Heart right ventricle (tissue), 16 donors: Measurements from ENCODE around the gene FARSA. TPM values are rescaled to one million over a fixed set of nuclear protein-coding genes. Genes with fewer than 3 reads are reported as not detected.
A peak's percentile ranks its signal among the peaks of the same experiment; 100 is the strongest.

Source experiments
- ATAC-seq, 8 donors: fragments of 200-7000 bp; cut with Tn5 transposase; one replicate each; pipeline ENCODE4 v1.9.1; 2020; ENCODE audit warnings: mild to moderate bottlenecking in 8 of 8, moderate library complexity in 8 of 8, moderate number of reproducible peaks in 1 of 8
- DNase-seq, 2 donors: peaks; one replicate each; pipeline ENCODE4 v3.0.0-alpha.2; 2020
- H3K27ac ChIP-seq, 10 donors: fragments of 200-600 bp; sonication (generic) in 2 of 10; one replicate each; pipeline versions ENCODE4 v1.5.0 to v1.8.0; 2020 to 2022; ENCODE audit warnings: mild to moderate bottlenecking in 3 of 10
- H3K27me3 ChIP-seq, 7 donors: fragments of 200-600 bp; one replicate each; pipeline ENCODE4 v1.8.0; 2021 to 2022; ENCODE audit warnings: mild to moderate bottlenecking in 2 of 7
- H3K36me3 ChIP-seq, 9 donors: fragments of 200-600 bp; sonication (generic) in 1 of 9; one replicate each; pipeline versions ENCODE4 v1.5.0 to v1.8.0; 2020 to 2022; ENCODE audit warnings: mild to moderate bottlenecking in 2 of 9
- H3K4me1 ChIP-seq, 9 donors: fragments of 200-600 bp; sonication (generic) in 1 of 9; one replicate each; pipeline versions ENCODE4 v1.5.0 to v1.8.0; 2020 to 2022; ENCODE audit warnings: mild to moderate bottlenecking in 4 of 9
- H3K4me3 ChIP-seq, 10 donors: fragments of 200-600 bp; sonication (generic) in 2 of 10; one replicate each; pipeline versions ENCODE4 v1.5.0 to v1.8.0; 2020 to 2022; ENCODE audit warnings: mild to moderate bottlenecking in 7 of 10, moderate library complexity in 2 of 10
- H3K9me3 ChIP-seq, 11 donors: fragments of 200-600 bp in 10 of 11; sonication (generic) in 2 of 11; one replicate each; pipeline versions ENCODE4 v1.5.0 to v1.8.0; 2013 to 2022; ENCODE audit warnings: mild to moderate bottlenecking in 2 of 11, control low read depth in 1 of 11, moderate library complexity in 1 of 11
- WGBS, 2 donors: extraction: QIAGEN DNeasy Blood & Tissue Kit; methylation state at CpG; one replicate each; pipeline ENCODE4 v1.1.7; 2013; ENCODE audit warnings: inconsistent platforms in 1 of 2; 5-methylcytosine and 5-hydroxymethylcytosine counted together
- intact Hi-C, 10 donors: fragments of 100-400 bp; cut with DNase I; formaldehyde crosslinking; loops; one replicate each; pipeline versions ENCODE4 v1.11.1 to v1.14.2; 2022
- polyA plus RNA-seq, 2 donors: library from polyadenylated mRNA; stranded (reverse); fragments of 200-250 nt; gene quantifications; one replicate each; pipeline ENCODE4 v1.2.3, GENCODE V29; 2013
- total RNA-seq, 10 donors: library from RNA; stranded (reverse); fragmentation: NEBNext Ultra II Directional in 3 of 10; extraction: Animal tissue kit (Norgen Biotek cat#: 25700) in 3 of 10; gene quantifications; one replicate each; pipeline versions ENCODE4 v1.2.1 to v1.2.4, GENCODE V29; 2021 to 2023
- TF ChIP-seq, protein P1 (sequence below), 9 donors: fragments of 200-600 bp; sonication (generic) in 2 of 9; IDR thresholded peaks; one replicate each; pipeline versions ENCODE4 v1.5.0 to v1.8.0; 2021 to 2022; ENCODE audit warnings: antibody characterized with exemption in 9 of 9, mild to moderate bottlenecking in 5 of 9, moderate library complexity in 1 of 9
- donor health status: Arrhythmogenic right ventricular cardiomyopathy.
- donor health status: ischemic (EF 13 %, LVEDD 7.1; RV severe dilation, severe dysfunction).
- donor health status: healthy with polysubstance abuse.
- donor health status: DM: no; HTN: yes; CAD: no.
- donor health status: DM: no; HTN: no; CAD: no.
- donor health status: ischemic (EF 25% LVEDD 6.9; RV normal size, moderate dysfunction).
- donor health status: ischemic (EF 25% LVEDD 5.7; RV mildly dilated, moderate dysfunction).
- donor health status: healthy.
- donor health status: DM: yes; HTN: yes; CAD: no.
- donor health status: Ischemic cardiomyopathy.
- donor health status: ischemic (EF 35%, LVEDD 5.7; RV mildly dilated, moderate dysfunction).
- donor health status: nonischemic (EF 11% LVEDD 7.7; RV severe dilation, severe dysfunction).
- donor health status: DM: yes; HTN: yes; CAD: no.
- donor health status: PGD.
- donor health status: ischemic (EF 29% LVEDD 5.4; RV normal size, mild dysfunction).
- donor health status: nonischemic (EF 23%, LVEDD 6.1; RV moderate dilation, normal function).

FARSA gene
- total and polyA plus RNA-seq, 12 donors, result 23.2 to 81.4 (median 38.5) TPM

DNA sequence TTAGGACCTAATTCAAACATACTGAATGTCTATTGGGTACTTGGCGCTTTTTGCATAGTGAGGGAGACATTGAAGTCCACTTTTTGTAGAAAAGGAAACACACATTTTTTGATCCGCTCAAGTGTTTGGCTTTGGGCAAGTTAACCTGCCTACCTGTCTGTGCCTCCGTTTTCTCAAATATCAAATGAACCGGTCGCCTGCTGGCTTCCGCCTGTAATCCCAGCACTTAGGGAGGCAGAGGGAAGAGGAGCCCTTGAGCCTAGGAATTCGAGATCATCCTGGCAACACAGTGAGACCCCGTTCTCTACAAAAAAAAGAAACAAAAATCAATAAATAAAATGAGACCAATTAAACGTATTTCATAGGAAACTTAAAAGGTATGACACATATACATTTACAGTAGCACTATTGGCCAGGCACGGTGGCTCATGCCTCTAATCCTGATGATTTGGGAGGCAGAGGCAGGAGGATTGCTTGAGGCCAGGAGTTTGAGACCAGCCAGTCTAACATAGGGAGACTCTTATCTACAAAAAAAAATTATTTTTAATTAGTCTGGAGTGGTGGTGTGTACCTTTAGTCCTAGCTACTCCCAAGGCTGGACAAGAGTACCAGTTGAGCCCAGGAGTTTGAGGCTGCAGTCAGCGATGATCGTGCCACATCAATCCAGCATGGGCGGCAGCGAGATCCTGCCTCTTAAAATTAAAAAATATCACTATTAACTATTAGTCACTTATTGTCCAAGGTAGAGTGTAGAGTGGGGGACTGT, 13.4 kb upstream of the FARSA start:
- Histone ChIP-seq H3K4me1 (peaks cover 7 to 69% (median 28%) of the 10 kb centered on the region in 9 donors), H3K27ac (peak overlapping the region in 7 of 10 donors; percentile 94 to 98 (median 96)), H3K27me3 (no peaks in the 10 kb centered on the region), H3K4me3 (peak overlapping the region; percentile 83 to 97 (median 92)), H3K36me3 (peaks cover 6 to 84% (median 64%) of the 10 kb centered on the region in 9 donors), H3K9me3 (no peaks in the 10 kb centered on the region)
- intact Hi-C loops, result no loop called here
- DNase-seq (no peak), ATAC-seq (no peak)
- WGBS, 2 donors, result 61 to 63% methylated on average over 14 of the region's 14 CpGs
- TF ChIP-seq, protein P1, sequence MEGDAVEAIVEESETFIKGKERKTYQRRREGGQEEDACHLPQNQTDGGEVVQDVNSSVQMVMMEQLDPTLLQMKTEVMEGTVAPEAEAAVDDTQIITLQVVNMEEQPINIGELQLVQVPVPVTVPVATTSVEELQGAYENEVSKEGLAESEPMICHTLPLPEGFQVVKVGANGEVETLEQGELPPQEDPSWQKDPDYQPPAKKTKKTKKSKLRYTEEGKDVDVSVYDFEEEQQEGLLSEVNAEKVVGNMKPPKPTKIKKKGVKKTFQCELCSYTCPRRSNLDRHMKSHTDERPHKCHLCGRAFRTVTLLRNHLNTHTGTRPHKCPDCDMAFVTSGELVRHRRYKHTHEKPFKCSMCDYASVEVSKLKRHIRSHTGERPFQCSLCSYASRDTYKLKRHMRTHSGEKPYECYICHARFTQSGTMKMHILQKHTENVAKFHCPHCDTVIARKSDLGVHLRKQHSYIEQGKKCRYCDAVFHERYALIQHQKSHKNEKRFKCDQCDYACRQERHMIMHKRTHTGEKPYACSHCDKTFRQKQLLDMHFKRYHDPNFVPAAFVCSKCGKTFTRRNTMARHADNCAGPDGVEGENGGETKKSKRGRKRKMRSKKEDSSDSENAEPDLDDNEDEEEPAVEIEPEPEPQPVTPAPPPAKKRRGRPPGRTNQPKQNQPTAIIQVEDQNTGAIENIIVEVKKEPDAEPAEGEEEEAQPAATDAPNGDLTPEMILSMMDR (IDR thresholded peaks at IDR 0.05), result no peak

DNA sequence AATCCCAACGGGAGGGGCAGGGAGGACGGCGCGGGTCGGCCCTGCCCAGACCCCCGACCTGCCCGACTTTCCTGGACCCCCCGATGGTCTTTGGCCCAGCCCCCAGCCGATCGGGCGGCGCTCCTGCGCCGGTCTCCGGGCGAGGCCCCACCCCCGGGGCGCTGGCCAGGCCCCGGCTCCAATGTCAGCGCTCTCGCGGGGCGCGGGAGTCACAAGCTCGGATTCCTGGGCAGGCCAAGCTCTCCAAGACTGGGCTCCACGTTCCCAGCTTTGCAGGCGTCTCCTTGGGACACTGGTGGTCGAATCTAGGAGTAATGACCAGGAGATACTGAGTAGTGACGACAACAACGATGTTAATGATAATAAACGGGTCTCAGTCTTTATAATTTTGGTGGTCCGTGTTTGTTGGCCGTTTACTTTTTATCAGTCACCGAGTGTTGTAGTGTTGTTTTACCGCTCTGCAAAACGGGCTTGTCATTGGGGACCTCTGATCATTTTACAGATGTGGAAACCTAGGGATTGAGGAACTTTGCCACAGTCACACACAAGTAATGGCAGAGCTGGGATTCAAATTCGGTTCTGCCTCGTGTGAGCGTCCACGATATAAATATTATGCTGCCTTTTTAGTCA, 12.7 kb upstream of the FARSA start:
- H3K4me1 ChIP-seq, result peaks cover 7 to 72% (median 28%) of the 10 kb centered on the region in 9 donors

DNA sequence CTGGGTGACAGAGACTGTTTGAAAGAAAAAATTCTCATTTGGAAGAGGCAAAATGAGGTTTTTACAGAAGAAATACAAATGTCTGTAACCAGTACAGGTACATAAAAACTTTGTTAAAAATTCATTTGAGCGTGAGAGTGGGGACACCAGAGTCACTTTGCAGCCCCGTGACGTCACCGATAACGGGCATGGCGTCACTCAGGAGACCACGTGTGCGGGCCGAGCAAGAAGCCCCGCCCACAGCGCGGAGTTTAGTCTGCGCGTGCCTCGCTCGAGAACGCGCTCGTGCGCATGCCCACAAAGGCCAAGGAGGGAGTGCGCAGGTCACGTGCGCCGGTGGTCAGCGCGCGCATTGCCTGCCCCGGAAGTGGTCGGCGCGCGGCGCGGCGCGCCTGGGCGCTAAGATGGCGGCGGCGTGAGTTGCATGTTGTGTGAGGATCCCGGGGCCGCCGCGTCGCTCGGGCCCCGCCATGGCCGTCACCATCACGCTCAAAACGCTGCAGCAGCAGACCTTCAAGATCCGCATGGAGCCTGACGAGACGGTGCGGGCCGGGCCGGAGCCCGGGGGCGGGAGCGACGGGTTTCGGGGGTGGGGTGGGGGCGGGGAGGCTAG, 12.1 kb upstream of the FARSA start, which contains the start of gene RAD23A:
TSS of gene RAD23A (plus strand) at position 384 of the 613 bp plus-strand sequence. CDS start at position 471, 87 bp downstream.
- intact Hi-C loops, result no loop called here
- DNase-seq, result peak; percentile 96 to 99
- WGBS, 2 donors, result 1% methylated on average over 61 to 62 of the region's 62 CpGs
- H3K36me3 ChIP-seq, result peaks cover 6 to 84% (median 66%) of the 10 kb centered on the region in 9 donors
- no peaks in the 10 kb centered on the region for H3K27me3 ChIP-seq
- peak within 1 kb of the TSS; percentile 83 to 97 (median 92) for H3K4me3 ChIP-seq
- H3K4me1 ChIP-seq, result peaks cover 7 to 78% (median 34%) of the 10 kb centered on the region in 9 donors
- TF ChIP-seq, protein P1 (IDR thresholded peaks at IDR 0.05), result no peak
- no peaks in the 10 kb centered on the region for H3K9me3 ChIP-seq
- ATAC-seq, result peak; percentile 92 to 97 (median 96)
- peak within 1 kb of the TSS; percentile 81 to 98 (median 95) for H3K27ac ChIP-seq

More for the DNA sequence above, 12.7 kb upstream of the FARSA start:
- Histone ChIP-seq H3K4me3 (peak overlapping the region; percentile 83 to 97 (median 92)), H3K36me3 (peaks cover 6 to 84% (median 65%) of the 10 kb centered on the region in 9 donors), H3K27me3 (no peaks in the 10 kb centered on the region), H3K27ac (peak overlapping the region; percentile 81 to 98 (median 95)), H3K9me3 (no peaks in the 10 kb centered on the region)
- ATAC-seq (peak; percentile 75 to 84 (median 76)), DNase-seq (peak; percentile 68 to 69)
- TF ChIP-seq, protein P1 (IDR thresholded peaks at IDR 0.05), result no peak
- 0 to 1% methylated on average over 40 of the region's 40 CpGs for WGBS, 2 donors
- intact Hi-C loops, result no loop called here

DNA sequence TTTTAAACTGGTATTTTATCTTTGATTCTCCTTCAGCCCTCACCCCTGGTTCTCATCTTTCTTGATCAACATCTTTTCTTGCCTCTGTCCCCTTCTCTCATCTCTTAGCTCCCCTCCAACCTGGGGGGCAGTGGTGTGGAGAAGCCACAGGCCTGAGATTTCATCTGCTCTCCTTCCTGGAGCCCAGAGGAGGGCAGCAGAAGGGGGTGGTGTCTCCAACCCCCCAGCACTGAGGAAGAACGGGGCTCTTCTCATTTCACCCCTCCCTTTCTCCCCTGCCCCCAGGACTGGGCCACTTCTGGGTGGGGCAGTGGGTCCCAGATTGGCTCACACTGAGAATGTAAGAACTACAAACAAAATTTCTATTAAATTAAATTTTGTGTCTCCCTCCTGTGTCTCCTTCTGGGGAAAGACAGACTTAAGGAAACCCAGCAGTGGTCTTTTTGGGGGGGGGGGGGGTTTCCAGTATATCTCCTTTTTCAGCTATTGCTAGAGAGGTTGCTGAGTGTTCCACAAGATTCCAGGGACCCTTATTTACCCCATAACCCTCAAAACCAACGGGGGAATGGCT, 10.7 kb upstream of the FARSA start:
- H3K36me3 ChIP-seq, result peaks cover 6 to 83% (median 61%) of the 10 kb centered on the region in 9 donors
- peak overlapping the region in 2 of 10 donors; percentile 95 to 98 for H3K27ac ChIP-seq
- WGBS, 2 donors, result 66 to 74% methylated on average over 2 of the region's 2 CpGs
- no peaks in the 10 kb centered on the region for H3K9me3 ChIP-seq
- DNase-seq (no peak), ATAC-seq (no peak)
- intact Hi-C loops, result no loop called here
- H3K4me1 ChIP-seq, result peaks cover 11 to 82% (median 48%) of the 10 kb centered on the region in 9 donors
- no peak overlapping the region for H3K4me3 ChIP-seq
- H3K27me3 ChIP-seq, result no peaks in the 10 kb centered on the region
- TF ChIP-seq, protein P1 (IDR thresholded peaks at IDR 0.05), result no peak
